GM21619 (cell line): ENCODE results near the gene AIP.

Experiments used
- ATAC-seq: cut with Tn5 transposase; IDR thresholded peaks from one replicate; pipeline ENCODE4 v1.9.1; 2021; ENCODE audit not compliant: unreplicated experiment

The AIP gene

GRCh38 chr11:67482827-67483798 is at the start of gene AIP:
TSS of gene AIP (plus strand) at chr11:67483026. CDS start at chr11:67483159, 133 bp downstream.
- peak; percentile 44 for ATAC-seq

- ATAC-seq, result no peak
Observed at GRCh38 chr11:67433536-67434394, 49.1 kb upstream of the AIP start.

GRCh38 chr11:67434395-67434881 is 48.4 kb upstream of the AIP start:
- no peak for ATAC-seq

- no peak for ATAC-seq
Observed at GRCh38 chr11:67435031-67435726, 47.6 kb upstream of the AIP start.

- ATAC-seq, result no peak
Observed at GRCh38 chr11:67435727-67436458, 46.9 kb upstream of the AIP start.

DNA sequence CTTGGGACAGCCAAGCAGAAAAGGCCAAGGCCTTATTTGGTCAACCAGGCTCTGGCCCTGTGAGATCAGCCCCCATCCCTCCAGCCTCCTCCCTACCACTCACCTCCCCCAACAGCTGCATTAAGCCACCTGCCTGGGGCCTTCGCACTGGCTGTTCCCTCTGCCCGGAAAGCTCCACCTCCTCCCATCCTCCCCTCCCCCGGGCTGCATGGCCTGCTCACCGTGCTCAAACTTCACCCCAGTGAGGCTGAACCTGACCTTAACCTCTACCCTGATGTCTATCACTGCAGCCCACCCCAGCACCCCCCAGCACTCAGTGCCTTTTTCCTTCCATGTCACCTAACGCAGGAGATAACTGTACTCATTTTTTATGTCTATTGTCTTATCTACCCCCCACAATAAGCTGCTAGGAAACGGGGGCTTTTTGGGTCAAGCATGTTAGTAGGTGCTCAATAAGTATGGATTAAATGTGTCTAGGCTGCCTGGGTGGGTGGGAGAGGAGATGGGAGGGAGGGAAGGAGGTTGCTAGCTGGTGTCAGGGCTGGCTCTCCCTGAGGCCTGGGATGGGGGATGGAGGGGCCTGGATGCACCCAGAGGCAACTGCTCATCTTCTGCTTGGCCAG is 46.3 kb upstream of the AIP start:
- ATAC-seq, result peak; percentile 35

GRCh38 chr11:67437082-67437808 is 45.6 kb upstream of the AIP start, which contains the start of gene PTPRCAP:
TSS of gene PTPRCAP (minus strand) at chr11:67437682. CDS start at chr11:67437619, 63 bp downstream.
- no peak for ATAC-seq

DNA sequence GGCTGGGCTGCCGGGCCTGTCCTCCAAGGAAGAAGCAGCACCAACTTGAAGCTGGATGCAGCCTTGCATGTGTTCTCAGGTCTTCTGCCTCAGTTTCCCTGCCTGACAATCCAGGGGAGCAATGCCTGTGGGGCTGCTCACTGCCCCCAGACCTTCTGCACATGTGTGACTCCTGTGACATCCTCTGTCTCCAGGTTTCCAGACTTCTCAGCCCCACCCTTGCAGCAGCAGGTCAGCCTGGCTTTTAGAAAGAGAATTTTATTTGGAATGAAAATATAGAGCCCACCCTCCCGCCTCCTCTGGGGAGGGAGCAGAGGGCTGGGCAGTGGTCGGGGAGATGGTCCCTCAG is 45.0 kb upstream of the AIP start:
- no peak for ATAC-seq

DNA sequence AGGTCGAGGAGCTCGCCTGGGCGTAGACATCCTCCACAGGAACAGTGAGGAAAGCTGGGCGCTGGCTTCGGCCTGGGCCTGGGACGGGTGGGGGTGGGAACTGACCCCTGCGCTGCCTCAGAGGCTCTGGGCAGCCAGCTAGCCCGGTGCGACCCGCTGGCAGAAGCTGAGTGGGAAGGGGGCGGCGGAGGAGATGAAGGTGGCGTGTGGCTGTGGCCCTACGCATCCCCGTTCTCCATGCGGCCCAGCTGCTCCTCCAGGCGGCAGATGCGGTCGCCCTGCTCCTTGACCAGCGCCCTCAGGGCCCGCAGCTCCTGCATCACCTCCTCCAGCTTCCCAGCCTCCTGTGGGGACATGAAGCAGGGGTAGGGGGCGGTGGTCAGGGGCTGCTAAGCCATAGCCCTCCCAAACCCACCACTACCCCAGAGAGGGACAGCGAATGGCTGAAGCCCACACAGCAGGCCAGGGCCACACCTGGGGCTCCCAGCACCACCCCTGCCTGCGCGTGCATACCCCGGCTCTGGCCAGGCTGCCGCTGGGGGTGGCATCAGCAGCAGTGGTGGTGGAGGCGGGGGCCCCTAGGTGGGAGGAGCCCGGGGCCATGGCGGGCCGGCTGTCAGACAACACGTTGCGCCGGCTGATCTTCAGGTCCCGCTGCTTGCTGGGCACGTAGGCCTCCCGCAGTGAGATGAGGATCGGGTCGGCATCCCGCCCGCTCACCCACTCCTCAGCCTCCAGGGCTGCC is 44.5 kb upstream of the AIP start:
- ATAC-seq, result no peak

GRCh38 chr11:67439321-67440228 is 43.3 kb upstream of the AIP start:
- ATAC-seq, result no peak

- ATAC-seq, result no peak
Observed at GRCh38 chr11:67440229-67441097, 42.4 kb upstream of the AIP start.

DNA sequence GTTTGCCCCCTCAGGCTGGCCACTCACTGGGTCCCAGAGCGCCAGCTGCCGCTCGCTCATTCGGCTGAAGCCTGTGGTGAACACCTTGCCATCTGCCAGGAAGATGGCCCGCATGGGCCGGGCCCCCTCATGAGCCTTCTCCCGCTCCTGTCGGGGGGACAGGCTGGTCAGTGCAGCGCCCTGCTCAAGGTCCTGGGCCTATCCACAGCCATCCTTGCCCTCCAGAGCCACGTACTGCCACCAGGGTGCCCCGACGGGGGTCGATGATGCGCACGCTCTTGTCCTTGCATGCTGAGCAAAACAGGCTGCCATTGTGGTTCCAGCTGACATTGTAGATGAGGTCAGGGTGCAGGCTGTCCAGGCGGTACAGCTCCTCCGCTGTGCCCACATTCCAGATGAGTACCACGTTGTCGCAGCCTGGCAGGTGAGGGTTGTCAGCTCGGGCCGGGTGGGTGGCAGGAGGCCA is 41.7 kb upstream of the AIP start:
- ATAC-seq, result no peak

DNA sequence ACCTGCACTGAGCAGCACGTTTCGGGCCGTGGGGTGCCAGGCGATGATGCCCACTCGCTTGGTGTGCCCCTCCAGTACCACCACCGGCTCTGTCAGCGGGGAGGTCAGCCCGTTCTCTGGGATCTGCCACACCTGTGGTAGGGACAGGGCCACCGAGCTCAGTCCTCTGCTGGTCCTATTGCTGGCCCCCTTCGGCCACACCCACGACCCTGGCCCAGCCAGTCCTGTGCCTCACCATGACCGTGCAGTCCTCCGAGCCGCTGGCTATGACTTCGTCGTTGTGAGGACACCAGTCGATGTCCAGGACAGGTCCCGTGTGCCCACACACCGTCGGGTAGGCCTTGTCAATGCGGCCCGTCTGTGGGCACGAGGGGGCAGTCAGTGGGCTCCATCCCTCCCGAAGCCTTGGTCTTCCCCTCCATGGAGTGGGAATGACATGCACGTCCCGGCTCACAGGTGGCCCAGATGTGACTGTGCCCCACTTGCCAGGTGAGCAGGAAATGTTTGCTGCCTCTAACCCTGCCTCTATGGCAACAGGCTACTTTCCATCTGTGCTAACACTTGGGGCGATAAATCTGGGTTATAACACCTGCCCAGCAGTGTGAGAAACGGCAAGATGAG is 41.0 kb upstream of the AIP start:
- no peak for ATAC-seq

DNA sequence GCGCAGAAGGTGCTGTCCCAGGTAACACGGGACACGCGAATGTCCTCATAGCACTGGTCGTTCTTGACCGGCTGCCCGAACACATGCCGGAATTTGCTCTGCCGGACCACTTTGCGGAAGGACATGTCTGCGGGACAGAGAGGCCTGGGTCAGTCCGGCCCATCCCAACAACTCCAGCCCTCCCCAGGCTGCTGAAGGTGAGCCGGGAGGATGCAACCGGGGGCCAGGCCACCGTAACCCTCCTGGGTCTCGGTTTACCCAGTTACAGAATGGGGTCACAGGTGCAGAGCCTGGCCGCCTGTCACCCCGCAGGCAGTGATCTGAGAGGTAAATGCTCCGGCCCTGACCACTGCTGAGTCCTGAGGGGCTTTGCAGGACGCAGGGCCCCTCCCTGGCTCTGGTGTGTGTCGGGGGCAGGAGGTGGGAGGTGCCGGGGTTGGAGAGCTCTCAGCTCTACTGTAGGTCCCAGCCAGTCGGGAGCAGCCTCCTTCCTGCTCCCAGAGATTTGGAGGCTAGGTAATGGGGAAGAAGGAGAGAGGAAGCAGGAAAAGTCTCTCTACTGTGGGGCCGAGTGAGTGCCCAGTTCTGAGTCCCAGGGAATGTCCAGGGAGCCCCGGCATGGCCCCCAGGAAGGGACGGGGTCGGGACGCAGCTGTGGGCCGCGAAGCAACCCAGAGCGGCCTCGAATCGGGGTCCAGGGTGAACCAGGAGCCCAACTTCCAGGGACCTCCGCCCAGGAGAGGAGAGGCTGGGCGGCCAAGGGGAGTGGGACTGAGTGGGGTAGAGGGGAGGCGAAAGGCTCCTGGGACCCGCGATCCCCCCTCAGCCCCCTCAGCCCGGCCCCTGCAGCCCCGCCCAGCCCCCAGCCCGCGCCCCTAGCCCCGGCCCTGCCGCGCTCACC is 40.1 kb upstream of the AIP start:
- ATAC-seq, result no peak

DNA sequence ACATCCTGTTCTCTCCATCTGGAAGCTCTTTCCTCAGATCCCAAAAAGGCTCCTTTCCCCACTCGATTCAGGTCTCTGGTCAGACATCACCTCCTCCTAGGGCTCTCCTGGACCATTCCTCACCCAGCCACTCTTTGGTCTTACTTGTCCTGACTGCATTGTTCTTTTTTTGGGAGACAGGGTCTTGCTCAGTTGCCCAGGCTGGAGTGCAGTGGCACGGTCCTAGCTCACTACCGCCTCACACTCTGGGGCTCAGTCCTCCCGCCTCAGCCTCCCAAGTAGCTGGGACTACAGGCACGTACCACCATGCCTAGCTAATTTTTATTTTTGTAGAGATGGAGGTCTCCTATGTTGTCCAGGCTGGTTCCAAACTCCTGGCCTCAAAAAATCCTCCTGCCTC is 37.3 kb upstream of the AIP start:
- no peak for ATAC-seq
